ENCODE results near the gene ABCA2.

GRCh38 chr9:137069508-137070091, 41.6 kb upstream of the ABCA2 start:
- TF ChIP-seq TAF1 (conservative IDR thresholded peaks at IDR 0.05), result no peak
- no peak for TF ChIP-seq CTCF (IDR thresholded peaks at IDR 0.05; ENCODE audit: low read depth, low read length, missing input control)
- TF ChIP-seq ATF3 (IDR thresholded peaks at IDR 0.05), result no peak
- no peak for TF ChIP-seq MAX (IDR thresholded peaks at IDR 0.05)
- TF ChIP-seq FOXA1 (IDR thresholded peaks at IDR 0.05), result no peak
- no peak for TF ChIP-seq JUND (IDR thresholded peaks at IDR 0.05)
- no peak for TF ChIP-seq RAD21 (IDR thresholded peaks at IDR 0.05)
- TF ChIP-seq REST (IDR thresholded peaks at IDR 0.05), result no peak
- no peak for TF ChIP-seq NR2F2 (IDR thresholded peaks at IDR 0.05)
- TF ChIP-seq SP1 (IDR thresholded peaks at IDR 0.05), result no peak
- TF ChIP-seq YY1 (IDR thresholded peaks at IDR 0.05), result no peak
- no peak for TF ChIP-seq GABPA (IDR thresholded peaks at IDR 0.05 in 1 of 2, conservative IDR thresholded peaks at IDR 0.05 in 1 of 2)
- TF ChIP-seq EGR1 (IDR thresholded peaks at IDR 0.05; ENCODE audit: low read depth in 2 of 2), result no peak

Data from liver (tissue), 3 donors.